Parathyroid adenoma (tissue), 2 donors: ENCODE measurements around the gene UTP15.

Source experiments
- H2AFZ ChIP-seq: fragments of 300-600 bp; sonication (generic); one replicate; pipeline ENCODE4 v1.7.0; 2017; ENCODE audit warnings: antibody characterized with exemption, mild to moderate bottlenecking
- H3K27ac ChIP-seq: fragments of 300-600 bp; sonication (generic); one replicate; pipeline ENCODE4 v1.7.0; 2017
- H3K27me3 ChIP-seq: fragments of 300-600 bp; sonication (generic); one replicate; pipeline ENCODE4 v1.7.0; 2017; ENCODE audit warnings: low read length; ENCODE audit not compliant: control insufficient read depth, insufficient read depth
- H3K36me3 ChIP-seq: fragments of 300-600 bp; sonication (generic); one replicate; pipeline ENCODE4 v1.7.0; 2017; ENCODE audit warnings: low read length; ENCODE audit not compliant: control insufficient read depth, insufficient read depth
- H3K4me1 ChIP-seq: fragments of 300-600 bp; sonication (generic); one replicate; pipeline ENCODE4 v1.7.0; 2017; ENCODE audit warnings: control low read depth
- H3K4me2 ChIP-seq: fragments of 300-600 bp; sonication (generic); one replicate; pipeline ENCODE4 v1.7.0; 2017; ENCODE audit warnings: low read length
- H3K4me3 ChIP-seq: fragments of 300-600 bp; sonication (generic); one replicate; pipeline ENCODE4 v1.7.0; 2017; ENCODE audit warnings: low read depth, low read length
- H3K79me2 ChIP-seq: fragments of 300-600 bp; sonication (generic); one replicate; pipeline ENCODE4 v1.7.0; 2017; ENCODE audit warnings: control low read depth
- H3K9ac ChIP-seq: fragments of 300-600 bp; sonication (generic); one replicate; pipeline ENCODE4 v1.7.0; 2017; ENCODE audit warnings: mild to moderate bottlenecking
- H3K9me3 ChIP-seq: fragments of 300-600 bp; sonication (generic); one replicate; pipeline ENCODE4 v1.7.0; 2017; ENCODE audit warnings: low read length; ENCODE audit not compliant: control insufficient read depth
- CTCF ChIP-seq: fragments of 300-600 bp; sonication (generic); IDR thresholded peaks from one replicate; pipeline ENCODE4 v1.7.0; 2017; ENCODE audit warnings: antibody characterized with exemption, mild to moderate bottlenecking
- donor health status: primary hyperparathyroidism.

The UTP15 gene

GRCh38 chr5:73544429-73545402 lies 20.8 kb upstream of the UTP15 start:
- Histone ChIP-seq H3K27me3 (no peaks in the 10 kb centered on the region), H3K9me3 (no peaks in the 10 kb centered on the region), H2AFZ (no peak overlapping the region), H3K4me3 (no peak overlapping the region), H3K4me2 (no peak overlapping the region), H3K36me3 (no peaks in the 10 kb centered on the region), H3K27ac (no peak overlapping the region), H3K79me2 (no peaks in the 10 kb centered on the region), H3K4me1 (no peaks in the 10 kb centered on the region), H3K9ac (no peak overlapping the region)
- TF ChIP-seq CTCF = no peak

- Histone ChIP-seq H3K9me3 (no peaks in the 10 kb centered on the region), H2AFZ (no peak overlapping the region), H3K27me3 (no peaks in the 10 kb centered on the region), H3K79me2 (no peaks in the 10 kb centered on the region), H3K4me3 (no peak overlapping the region), H3K4me1 (no peaks in the 10 kb centered on the region), H3K4me2 (no peak overlapping the region), H3K36me3 (no peaks in the 10 kb centered on the region), H3K27ac (no peak overlapping the region), H3K9ac (no peak overlapping the region)
- TF ChIP-seq CTCF = no peak
Observed at GRCh38 chr5:73545403-73545779, 20.2 kb upstream of the UTP15 start.

DNA sequence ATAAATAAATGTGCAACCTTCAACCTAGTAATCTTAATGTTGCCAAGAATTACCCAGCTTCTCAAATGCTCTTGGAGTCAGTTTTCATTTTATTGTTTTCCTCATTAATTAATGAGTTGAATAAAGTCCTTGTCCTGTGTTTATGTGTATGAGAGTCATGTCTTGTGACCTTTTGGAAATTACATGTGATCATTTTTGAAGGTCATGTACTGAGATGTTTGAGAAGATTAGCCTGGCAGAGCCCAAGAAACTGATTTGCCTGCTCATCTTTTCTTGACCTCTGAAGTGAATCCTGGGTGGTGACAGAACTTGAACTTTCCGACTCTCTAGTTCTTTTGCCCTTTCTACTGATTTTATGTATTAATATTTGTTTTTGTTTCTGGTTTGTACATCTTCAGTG lies 15.5 kb upstream of the UTP15 start:
- no peaks in the 10 kb centered on the region for H3K4me1 ChIP-seq
- H3K9me3 ChIP-seq = no peaks in the 10 kb centered on the region
- H3K36me3 ChIP-seq = no peaks in the 10 kb centered on the region
- no peak overlapping the region for H3K27ac ChIP-seq
- no peaks in the 10 kb centered on the region for H3K79me2 ChIP-seq
- H3K4me3 ChIP-seq = no peak overlapping the region
- TF ChIP-seq CTCF = no peak
- H2AFZ ChIP-seq = no peak overlapping the region
- H3K27me3 ChIP-seq = no peaks in the 10 kb centered on the region
- H3K4me2 ChIP-seq = no peak overlapping the region
- H3K9ac ChIP-seq = no peak overlapping the region

DNA sequence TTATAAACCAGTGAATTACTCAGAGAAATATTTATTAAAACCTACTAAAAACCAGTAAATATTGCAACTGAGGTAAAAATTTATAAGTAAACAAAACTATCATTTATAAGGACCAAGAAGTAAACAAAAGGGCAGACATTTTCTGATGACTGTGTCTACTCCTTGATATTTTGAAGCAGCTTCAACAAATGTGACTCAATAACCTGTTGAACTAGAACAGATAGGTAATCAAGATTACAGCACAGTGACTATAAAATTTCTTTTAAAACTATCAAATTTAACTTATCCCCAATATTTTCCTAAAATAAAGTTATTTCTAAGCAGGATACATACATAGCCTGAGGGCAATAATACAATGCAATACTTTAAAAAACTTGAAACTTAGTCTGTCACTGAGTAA lies 12.9 kb upstream of the UTP15 start:
- H3K27ac ChIP-seq = no peak overlapping the region

More for the DNA sequence above, 12.9 kb upstream of the UTP15 start:
- Histone ChIP-seq H3K36me3 (no peaks in the 10 kb centered on the region), H3K79me2 (no peaks in the 10 kb centered on the region), H3K27me3 (no peaks in the 10 kb centered on the region), H3K4me2 (no peak overlapping the region), H3K9me3 (no peaks in the 10 kb centered on the region), H3K9ac (no peak overlapping the region), H3K4me3 (no peak overlapping the region), H3K4me1 (no peaks in the 10 kb centered on the region), H2AFZ (no peak overlapping the region)
- TF ChIP-seq CTCF = no peak
